ENCODE data around the gene RNF225.
A peak's percentile ranks its signal among the peaks of the same experiment; 100 is the strongest.

DNA sequence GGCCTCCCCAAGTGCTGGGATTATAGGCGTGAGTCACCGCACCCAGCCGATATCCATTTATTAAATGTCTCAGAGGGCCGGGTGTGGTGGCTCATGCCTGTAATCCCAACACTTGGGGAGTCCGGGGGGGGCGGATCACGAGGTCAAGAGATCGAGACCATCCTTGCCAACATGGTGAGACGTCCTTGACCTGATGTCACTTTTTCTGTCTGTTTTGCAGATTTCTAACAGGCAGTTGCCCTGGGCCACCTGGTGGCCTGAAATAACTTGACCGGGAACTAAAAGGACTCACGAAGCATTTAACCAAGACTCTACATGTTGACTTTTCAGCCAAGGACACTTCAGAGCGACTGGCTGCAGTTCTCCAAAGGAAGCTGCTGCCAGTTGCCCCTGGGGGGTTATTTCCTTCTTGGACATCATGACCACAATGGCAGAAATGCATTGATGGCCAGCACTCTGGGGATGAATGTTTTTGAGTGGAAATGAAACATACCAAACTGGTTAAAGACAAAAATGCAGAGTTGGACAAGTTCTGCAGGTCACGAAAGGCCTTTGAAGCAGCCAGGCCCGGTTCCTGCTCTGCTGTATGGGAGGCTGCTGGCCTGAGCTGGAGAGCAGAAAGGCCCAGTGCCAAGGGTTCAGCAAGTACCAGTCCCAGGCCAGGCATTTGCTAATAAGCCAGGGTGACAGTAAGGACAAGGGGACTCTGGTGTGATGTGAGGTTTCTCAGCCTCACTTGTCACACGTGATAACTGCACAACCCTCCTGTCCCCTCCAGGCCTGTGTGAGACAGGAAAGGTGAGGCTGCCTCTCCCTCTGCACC lies 22.9 kb upstream of the RNF225 start:
- TF ChIP-seq, protein P1, sequence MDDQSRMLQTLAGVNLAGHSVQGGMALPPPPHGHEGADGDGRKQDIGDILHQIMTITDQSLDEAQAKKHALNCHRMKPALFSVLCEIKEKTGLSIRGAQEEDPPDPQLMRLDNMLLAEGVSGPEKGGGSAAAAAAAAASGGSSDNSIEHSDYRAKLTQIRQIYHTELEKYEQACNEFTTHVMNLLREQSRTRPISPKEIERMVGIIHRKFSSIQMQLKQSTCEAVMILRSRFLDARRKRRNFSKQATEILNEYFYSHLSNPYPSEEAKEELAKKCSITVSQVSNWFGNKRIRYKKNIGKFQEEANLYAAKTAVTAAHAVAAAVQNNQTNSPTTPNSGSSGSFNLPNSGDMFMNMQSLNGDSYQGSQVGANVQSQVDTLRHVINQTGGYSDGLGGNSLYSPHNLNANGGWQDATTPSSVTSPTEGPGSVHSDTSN (IDR thresholded peaks at IDR 0.05), result no peak
- TF ChIP-seq EP300 (IDR thresholded peaks at IDR 0.05; ENCODE audit: borderline replicate concordance in 1 of 2, low read depth in 1 of 2, low read length in 1 of 2) (no peak), YY1 (IDR thresholded peaks at IDR 0.05; ENCODE audit: low read depth) (no peak), POLR2AphosphoS5 (IDR thresholded peaks at IDR 0.05; ENCODE audit: low read depth, low read length) (no peak), MXI1 (IDR thresholded peaks at IDR 0.05; ENCODE audit: low read depth, low read length) (no peak), JUND (IDR thresholded peaks at IDR 0.05) (no peak), RFX5 (IDR thresholded peaks at IDR 0.05; ENCODE audit: low read length) (no peak), RAD21 (IDR thresholded peaks at IDR 0.05; ENCODE audit: low read length) (no peak)
- TF ChIP-seq, protein P2, sequence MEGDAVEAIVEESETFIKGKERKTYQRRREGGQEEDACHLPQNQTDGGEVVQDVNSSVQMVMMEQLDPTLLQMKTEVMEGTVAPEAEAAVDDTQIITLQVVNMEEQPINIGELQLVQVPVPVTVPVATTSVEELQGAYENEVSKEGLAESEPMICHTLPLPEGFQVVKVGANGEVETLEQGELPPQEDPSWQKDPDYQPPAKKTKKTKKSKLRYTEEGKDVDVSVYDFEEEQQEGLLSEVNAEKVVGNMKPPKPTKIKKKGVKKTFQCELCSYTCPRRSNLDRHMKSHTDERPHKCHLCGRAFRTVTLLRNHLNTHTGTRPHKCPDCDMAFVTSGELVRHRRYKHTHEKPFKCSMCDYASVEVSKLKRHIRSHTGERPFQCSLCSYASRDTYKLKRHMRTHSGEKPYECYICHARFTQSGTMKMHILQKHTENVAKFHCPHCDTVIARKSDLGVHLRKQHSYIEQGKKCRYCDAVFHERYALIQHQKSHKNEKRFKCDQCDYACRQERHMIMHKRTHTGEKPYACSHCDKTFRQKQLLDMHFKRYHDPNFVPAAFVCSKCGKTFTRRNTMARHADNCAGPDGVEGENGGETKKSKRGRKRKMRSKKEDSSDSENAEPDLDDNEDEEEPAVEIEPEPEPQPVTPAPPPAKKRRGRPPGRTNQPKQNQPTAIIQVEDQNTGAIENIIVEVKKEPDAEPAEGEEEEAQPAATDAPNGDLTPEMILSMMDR (IDR thresholded peaks at IDR 0.05), result peak; percentile 34; the same call in 1 of the 2 replicates

Measured in SK-N-SH (cell line).